ENCODE measurements around the gene KCNAB2.
A peak's percentile ranks its signal among the peaks of the same experiment; 100 is the strongest.

The KCNAB2 gene

DNA sequence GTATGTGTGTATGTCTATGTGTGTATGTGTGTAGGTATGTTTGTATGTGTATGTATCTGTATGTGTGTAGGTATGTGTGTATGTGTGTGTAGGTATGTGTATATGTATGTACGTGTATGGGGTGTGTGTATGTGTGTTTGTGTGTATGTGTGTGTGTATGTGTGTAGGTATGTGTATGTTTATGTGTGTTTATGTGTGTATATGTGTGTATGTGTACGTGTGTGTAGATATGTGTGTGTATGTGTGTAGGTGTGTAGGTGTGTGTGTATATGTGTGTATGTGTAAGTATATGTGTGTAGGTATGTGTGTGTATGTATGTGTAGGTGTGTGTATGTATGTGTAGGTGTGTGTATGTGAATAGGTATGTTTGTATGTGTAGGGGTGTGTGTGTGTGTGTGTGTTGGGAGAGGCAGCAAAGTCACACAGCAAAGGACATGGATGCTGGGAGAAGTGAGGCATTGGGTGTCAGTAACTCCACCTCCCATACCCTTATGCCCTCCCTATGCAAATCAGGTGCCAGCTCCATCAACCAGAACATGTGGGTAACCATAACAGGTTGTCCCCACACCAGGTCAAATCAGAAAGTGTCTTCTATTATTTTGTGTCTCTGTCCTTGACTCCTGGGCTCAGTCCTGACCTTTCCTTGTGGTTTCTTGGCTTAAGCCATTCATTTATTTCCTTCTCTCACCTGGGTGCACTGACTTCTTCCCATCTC, 15.0 kb upstream of the KCNAB2 start:
- no peak for DNase-seq (ENCODE audit: low read depth)

DNA sequence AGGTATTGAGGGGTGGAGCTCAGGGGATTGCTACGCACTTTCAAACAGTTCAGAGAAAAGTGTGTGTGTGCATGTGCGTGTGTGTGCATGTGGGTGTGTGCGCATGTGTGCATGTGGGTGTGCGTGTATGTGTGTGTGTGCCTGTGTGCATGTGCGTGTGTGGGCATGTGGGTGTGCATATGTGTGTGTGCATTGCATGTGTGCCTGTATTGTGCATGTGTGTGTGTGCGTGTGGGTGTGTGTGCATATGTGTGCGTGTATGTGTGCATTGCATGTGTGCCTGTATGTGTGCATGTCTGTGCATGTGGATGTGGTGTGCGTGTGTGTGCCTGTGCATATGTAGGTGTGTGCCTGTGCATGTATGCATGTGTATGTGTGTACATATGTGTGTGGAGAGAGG, 12.6 kb upstream of the KCNAB2 start:
- DNase-seq (ENCODE audit: low read depth): no peak

DNA sequence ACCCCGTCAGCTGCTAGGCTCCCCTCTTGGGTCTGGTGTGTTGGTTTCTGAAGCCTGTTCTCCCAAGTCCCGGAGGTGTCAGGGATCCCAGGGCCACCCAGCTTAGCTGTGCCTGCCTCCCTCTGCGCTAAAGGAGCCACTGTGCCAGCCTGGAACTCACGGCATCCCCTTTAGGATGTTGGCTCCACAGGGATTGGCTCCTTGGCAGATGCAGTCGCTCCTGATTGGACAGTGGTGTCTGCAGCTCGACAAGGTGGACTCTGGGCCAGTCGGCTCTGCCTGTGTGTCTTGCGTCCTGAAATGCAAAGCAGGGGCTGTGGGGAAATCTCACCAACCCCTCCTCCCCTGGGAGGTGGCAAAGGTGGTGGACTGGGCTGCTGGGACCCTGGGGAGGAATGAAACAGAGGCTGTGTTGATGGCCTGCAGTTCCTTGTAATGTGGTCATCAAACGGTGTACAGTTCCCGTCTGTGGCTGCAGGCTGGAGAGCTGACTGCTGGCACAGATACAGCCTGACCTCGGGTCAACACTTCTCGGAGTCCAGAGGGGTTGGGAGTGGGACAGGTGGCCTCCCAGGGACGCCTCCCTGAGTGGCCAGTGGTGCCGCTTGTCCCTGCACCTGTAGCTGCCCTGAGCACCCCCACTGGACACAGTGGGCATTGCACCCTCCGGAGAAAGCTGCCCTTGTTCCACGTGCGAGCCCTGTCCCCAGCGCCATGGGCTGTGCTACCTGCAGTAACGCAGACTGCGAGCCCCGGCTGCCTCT, 11.5 kb upstream of the KCNAB2 start:
- no peak for DNase-seq (ENCODE audit: low read depth)

DNA sequence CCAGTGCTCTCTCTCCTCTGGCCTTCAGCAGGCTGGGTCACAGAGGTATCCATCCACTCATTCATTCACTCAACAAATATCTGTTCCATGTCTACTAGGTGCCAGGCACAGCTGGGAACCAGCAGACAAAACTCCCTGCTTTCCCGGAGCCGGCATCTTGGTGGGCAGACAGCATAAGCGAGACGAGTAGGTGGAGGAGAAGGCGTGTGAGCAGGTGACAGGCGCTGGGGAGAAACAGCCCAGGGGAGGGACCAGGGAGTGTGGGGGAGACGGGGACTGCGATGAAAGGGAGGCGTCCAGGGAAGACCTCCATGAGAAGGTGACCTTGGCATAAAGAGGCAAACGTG, 11.0 kb upstream of the KCNAB2 start:
- no peak for DNase-seq (ENCODE audit: low read depth)

DNA sequence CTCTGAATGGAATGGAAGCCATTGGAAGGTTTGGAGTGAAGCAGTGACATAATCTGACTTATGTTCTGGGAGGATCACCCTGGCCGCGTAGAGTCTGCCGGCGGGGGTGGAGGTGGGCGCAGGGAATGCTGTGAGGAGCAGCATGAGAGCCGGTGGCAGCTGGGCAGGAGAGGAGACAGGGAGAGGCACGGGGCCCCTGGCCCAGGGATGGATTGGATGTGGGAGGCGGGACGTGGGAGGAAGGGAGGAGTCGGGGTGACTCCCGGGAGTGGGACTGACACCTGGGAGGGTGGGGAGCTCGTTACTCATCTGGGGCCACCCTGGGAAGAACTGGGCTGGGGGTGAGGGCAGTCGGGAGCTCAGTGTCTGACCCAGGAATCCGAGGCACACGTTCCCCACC, 10.4 kb upstream of the KCNAB2 start:
- no peak for DNase-seq (ENCODE audit: low read depth)

DNA sequence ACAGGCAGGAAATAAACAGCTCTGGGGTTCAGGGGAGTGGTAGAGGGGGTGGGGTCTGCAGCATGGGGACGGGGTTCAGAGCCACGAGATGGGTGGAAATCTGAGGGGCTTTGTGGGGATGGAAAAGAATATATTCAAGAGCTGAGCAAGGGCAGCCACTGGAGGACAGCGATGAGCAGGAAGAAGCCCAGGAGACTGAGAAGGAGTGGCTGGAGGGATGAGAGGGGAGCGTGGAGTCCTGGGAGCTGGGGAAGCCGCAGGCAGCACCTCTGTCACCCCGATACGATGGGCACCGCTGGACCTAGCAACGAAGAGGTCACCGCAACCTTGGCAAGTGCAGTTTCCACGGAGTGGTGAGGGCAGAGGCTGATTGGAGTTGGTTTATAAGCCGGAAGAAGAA, 10.0 kb upstream of the KCNAB2 start:
- no peak for DNase-seq (ENCODE audit: low read depth)

DNA sequence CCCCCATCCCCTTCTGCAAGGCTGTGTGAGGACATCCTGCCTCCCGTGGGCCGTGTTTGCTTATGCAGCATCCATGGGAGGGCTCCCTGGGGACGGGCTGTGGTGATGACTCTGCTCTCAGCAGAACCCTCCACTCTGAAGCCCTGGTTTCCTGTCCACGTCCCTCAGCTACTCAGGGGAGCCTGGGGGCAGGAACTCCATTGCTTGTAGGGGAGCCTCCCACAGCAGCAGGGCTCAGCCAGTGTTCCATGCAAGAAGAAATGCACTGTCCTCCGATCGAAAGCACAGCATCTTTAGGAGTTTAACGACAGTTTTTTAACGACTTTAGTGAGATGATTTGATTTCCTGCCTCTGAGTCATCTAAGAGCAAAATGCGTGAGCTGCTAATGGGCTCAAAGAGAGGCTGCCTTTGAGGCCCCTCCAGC, 8.3 kb upstream of the KCNAB2 start:
- DNase-seq (ENCODE audit: low read depth): peak; percentile 72

DNA sequence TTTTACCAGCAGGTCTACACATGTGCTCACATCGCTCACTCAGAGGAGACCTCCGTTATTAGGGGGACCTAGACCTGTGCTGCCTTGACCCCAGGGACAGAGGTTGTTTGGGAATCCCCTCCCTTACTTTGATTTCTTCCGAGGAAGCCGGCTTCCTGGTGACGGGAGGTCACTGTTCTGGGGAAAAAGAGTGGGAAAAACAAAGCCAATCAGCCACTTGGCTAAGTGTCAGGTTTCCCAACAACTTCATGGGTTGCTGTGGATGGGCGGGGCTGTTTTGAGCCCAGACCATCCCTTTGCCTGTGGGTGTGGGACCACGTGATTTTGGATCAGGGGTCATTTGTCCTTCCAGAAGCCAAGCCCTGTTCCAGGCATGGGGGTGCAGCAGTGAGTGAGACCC, 7.1 kb upstream of the KCNAB2 start:
- no peak for DNase-seq (ENCODE audit: low read depth)

DNA sequence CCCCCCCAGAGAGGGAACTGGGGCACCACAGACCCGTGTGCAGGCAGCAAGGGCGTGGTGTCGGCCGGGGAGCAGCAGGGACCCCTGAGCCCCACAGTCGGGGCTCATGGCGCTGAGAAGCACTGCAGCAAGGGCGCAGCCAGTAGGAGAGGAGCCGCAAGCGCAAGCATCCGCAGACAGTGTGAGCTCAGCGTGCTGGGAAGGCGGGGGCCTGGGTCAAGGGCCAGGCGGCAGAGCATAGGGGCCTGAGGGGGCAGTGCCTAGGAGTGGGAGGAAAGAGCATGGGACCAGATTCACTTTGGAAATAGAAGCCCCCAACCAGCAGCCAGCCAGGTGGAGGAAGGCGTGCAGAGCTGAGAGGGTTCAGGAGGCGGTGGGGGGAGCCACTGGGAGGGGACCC, 6.7 kb upstream of the KCNAB2 start:
- DNase-seq (ENCODE audit: low read depth): no peak

DNA sequence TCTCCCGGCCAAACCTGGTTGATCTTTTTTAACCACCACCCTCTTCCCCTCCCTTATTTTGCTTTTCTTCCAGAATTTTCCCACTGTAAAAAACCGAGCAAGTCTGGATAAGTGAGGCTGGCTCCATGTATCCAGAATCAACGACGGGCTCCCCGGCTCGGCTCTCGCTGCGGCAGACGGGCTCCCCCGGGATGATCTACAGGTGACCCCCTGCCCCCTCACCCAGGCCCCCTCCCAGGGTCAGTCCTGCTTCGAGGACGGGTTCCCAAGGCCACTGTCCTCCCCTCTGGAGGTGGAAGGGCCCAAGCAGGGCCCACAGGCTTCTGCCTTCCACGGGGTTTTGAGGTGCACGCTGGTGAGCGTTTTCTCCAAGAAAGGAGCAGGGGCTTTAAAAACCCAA, 5.2 kb upstream of the KCNAB2 start:
- no peak for DNase-seq (ENCODE audit: low read depth)

DNA sequence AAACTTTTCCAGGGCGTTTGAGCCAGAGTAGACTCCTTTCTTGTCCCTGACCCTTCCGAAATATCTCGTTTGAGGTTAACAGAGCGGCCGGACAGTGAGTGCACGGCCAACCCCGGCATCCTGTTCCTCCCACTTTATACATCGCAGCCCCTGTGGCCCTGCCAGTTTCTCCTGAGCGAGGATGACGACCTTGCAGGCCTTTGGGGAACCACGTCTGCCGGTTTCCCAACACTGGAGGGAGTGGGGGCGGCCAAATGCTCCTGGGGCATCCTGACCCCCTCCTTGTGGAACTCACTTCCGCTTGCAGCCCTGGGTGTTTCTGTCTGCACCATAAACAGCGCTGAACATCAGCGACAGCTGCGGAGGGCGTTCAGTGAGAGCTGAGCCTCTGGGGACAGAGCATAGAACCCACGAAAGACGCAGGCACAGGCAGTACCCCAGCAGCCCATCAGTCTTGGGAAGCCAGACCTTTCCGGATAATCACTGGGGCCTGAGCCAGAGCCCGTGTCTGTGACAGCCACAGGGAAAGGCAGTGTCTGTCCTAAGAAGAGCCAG, 4.8 kb upstream of the KCNAB2 start:
- DNase-seq (ENCODE audit: low read depth): no peak

DNA sequence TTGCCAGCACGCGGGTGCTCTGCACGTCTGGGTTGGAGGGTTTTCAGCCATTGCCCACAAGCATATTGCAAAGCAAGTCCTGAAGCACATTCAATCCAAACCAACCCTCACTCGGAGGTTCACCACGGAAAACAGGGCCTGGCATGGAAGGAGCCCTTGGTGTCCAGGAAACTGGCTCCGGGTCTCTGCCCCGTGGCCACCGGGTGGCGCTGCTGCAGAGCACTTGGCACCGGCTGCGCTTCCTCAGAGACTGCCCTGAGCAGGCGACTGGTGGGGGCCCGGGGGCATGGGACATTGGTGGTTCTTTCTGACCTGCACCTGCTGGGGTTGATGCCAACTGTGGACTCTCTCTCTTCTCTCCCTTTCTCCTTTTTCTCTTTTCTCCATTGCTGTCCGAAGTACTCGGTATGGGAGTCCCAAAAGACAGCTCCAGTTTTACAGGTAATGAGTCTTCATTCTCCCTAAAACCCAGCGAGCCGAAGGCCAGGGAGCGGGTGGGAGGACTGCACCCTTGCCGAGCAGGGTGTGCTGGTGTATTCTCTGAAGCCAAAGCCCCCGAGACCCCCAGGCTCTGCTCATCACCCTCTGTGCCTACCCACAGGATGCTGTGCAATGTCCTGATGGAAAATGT, 4.1 kb upstream of the KCNAB2 start:
- no peak for DNase-seq (ENCODE audit: low read depth)

DNA sequence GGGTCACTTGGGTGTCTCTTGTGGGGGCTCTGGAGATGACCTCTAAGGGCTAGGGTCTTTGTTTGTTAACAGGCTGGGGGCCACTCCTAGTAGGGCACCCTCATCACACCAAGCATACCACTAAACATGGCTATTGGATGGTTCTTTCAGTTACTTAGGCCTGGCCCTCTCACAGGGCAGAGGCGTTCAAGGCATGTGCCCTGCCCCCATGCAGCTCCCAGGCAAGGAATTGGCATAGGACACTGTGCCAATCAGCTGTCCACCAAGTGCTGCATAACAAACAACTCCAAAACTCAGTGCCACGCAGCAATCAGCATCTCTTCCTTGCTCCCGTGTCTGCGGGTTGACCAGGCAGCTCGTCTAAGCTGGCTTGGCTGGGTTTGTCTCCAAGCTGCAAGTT, 2.1 kb upstream of the KCNAB2 start:
- no peak for DNase-seq (ENCODE audit: low read depth)

DNA sequence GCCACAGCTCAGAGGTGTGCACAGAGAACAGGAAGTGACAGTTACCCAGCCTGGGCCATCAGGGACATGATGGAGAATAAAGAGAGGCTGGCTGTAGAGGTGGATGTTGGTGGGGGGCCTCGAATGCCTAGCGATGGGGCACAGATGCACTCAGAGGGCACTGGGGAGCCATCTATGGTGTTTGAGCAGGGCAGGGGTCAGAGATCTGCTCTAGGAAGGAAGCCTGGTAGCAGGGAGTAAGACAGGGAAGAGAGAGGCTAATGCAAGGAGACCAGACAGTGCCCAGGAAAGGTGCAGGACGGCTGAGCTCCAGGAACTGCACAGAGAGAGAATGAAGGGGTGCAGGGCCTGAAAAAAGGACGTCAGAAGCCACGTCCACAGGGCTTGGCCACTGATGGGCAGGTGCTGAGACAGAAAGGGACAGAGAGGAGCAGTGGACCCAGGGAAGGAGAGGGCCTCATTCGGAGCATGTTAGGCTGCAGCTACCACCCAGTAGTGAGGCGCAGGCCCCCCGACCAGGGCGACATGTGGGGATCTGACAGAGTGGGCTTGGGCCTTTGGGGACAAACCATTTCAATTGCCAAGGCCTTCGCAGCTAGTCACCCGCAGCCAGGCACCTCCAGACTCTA, 1.1 kb upstream of the KCNAB2 start:
- DNase-seq (ENCODE audit: low read depth): no peak

DNA sequence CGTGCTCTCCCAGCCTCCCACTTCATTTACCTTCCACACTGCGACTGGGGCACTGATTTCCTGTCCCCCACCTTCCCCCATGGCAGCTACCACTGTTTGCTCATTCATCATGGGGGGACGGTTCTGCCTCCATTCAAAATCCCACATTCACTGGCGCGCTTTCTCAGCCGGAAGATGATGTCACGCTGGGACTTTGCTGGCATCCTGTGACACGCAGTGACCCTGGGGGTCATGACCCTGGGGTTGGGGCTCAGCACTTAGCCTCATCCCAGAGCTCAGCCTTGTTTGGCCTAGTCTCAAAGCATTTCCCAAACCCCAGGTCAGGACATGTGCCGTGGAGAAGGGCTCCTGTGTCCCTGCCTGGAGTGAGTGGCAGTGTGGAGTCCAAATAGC, 582 bp upstream of the KCNAB2 start:
- no peak for DNase-seq (ENCODE audit: low read depth)

DNA sequence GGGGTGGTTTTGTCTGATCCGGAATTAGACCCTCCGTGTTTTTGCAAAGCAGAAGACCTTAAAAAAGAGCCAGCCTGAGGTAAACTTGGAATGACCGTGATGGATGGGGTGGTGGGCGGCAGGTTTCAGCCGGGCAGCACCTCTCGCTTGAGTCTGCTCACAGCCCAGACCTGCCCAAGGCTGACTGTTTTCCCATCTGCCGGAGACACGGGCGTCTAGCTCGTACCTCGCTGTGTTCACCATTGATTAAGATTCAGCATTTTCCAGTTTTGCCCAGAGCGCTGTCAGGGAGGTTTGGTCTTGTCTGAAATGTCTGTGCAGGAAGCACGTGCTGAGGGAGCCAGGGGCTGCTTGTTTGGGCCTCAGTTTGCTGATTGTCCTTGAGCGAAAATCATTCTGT, 591 bp downstream of the KCNAB2 start:
- DNase-seq (ENCODE audit: low read depth): no peak

DNA sequence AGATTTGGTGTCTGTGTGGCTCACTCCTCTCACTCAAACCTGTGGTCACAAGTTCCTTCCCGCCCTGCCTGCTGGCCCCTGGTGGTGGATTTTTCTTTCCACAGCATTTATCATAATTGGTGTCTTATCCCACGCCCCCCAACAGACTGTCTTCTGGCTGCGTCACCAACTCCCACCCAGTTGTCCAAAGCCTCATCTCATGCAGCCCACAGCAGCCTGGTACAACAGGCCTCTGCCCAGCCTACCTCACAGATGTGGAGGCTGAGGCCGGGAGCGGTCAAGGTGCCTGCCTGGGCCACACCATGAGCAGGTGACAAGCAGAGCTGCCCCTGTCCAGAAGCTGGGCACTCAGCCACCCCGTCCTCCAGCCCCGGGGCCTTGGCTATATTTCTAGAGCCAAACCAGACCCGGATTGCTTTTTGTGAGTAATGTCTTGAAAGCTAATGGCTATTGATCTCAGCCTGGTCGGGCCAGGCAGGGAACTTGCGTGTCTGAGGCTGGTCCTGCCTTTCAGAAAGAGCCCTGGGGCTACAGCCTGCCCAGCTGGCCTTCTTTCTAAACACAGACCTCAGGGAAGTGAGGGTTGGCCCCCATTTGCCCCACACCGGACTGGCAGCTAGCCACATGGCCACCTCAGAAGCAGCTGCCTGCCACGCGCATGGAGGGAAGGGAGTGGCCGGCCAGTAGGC, 2.6 kb downstream of the KCNAB2 start:
- no peak for DNase-seq (ENCODE audit: low read depth)

DNA sequence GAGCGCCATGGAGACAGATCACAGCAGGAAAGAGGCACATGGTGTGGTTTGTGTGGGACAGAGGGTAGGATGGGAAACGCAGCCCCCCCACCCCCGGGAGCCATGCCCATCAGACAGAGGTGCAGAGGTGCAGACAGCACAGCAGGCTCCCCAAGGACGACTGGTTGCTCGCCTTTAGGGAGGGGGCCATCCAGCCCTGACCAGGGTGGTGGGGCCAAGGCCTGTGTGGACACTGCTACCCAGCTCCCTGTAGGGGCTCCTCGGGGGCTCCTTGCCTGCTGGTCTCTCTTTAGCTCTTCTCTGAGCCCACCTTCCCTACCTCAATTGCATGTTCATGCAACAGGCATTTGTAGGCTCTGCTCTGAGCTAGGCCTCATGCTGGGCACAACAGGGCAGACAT, 3.7 kb downstream of the KCNAB2 start:
- DNase-seq (ENCODE audit: low read depth): no peak

DNA sequence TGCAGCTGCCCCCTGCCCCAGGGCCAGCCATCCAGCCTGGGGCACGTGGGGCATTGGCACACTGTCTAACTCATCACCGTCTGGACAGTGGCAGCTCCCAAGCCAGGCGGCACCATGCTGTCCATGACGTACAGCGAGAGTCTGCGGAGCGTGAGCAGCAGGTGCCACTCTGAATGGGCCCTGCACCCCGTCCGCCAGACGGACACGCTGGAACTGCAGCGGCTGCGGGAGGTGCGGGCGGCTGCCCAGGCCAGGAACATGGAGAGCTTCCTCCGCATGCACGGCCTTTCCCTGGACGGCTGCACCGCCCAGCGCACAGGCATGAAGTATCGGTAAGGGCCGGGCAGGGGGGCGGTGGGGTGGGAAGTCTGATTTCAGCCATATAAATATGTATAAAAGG, 5.7 kb downstream of the KCNAB2 start:
- DNase-seq (ENCODE audit: low read depth): no peak

DNA sequence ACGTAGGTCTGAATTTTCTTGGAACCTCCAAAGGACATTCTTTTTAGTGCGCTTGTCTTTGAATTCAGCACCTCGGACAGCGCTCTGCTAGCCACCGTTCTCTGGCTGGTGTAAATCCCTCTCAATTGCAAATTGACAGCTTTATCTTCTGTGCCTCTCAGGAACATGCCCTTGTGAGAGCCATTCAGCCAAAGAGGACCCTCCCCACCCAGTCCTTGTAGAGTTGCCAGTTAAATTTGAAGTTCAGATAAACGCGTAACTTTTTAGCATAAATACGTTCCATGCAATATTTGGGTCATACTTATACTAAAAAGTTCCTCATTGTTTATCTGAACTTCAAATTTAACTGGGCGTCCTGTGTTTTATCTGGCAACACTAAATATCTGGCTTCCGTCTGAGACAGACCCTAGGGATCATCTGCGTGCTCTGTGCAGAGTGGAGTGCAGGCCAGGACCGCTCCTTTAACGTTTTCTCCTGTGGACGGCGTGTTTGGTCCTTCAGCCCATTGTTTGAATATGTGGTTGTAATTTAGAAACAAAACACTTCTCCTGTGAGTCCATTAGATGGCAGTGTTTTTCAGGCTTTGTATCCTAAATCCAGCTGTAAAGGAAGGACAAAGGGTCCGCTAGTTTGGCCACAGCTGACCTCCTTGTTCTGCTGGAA, 7.0 kb downstream of the KCNAB2 start:
- no peak for DNase-seq (ENCODE audit: low read depth)

DNA sequence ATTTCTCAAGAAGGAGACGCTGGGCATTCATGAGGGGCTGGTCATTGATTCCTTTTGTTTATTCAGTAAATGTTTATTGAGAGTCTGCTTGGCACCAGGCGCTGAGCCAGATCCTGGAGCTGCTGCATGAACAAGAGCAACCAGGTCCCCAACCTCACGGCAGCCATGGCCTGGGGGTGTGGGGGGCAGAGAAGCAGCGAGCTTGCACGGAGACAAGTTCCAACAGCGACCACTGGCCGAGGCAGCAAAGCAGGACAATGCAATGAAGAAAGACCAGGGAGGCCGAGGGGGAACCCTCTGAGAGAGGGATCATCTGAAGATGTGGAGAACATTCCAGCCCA, 7.5 kb downstream of the KCNAB2 start:
- no peak for DNase-seq (ENCODE audit: low read depth)

DNA sequence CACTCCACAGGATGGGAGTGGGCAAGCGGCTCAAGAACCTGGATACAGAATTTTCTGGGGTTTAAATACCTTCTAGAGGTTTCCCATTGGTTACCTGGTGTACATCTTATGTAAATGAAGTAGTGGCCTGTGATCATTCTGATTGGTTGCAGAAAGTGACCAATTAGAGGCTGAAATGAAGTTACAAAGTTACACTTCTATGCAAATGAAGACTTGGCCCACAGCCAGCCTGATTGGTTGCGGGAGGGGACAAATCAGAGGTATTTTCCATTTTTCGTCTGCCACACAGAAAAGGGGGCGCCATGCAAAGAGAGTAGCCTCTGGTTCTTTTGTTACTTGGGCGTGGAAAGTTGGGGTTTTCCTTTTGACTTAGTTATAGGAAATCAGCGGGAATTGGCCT, 8.9 kb downstream of the KCNAB2 start:
- no peak for DNase-seq (ENCODE audit: low read depth)

Measured in GM04504 (cell line).